OCI-LY3 (cell line): ENCODE results near the gene TRIM2.
"Not testable (repeated sequence)": the region's sequence is repeated elsewhere in the genome, so short reads cannot be mapped to it uniquely, and the experiment has no call there.

Experiments used
- H2AFZ ChIP-seq: fragments of 200-600, 300-600 bp; shearing (Covaris generic); 2 replicates; pipeline ENCODE4 v1.6.0; 2014; ENCODE audit warnings: antibody characterized with exemption, low read depth, low read length
- H3K27ac ChIP-seq: fragments of 200-600, 300-600 bp; sonication (generic); 2 replicates; pipeline ENCODE4 v1.5.1; 2014; ENCODE audit warnings: mild to moderate bottlenecking, low read length, moderate library complexity, mixed read lengths
- H3K27me3 ChIP-seq: fragments of 200-600, 300-600 bp; sonication (generic); 2 replicates; pipeline ENCODE4 v1.6.1; 2014; ENCODE audit warnings: low read depth, low read length, mixed read lengths
- H3K36me3 ChIP-seq: fragments of 200-600, 300-600 bp; sonication (generic); replicated peaks from 2 replicates; pipeline ENCODE3; 2014; ENCODE audit warnings: low read depth, low read length, mixed read lengths
- H3K4me1 ChIP-seq: fragments of 300-600, 200-600 bp; sonication (generic); 2 replicates; pipeline ENCODE4 v1.6.1; 2014; ENCODE audit warnings: low read length, mixed read lengths
- H3K4me2 ChIP-seq: fragments of 200-600, 300-600 bp; sonication (generic); 2 replicates; pipeline ENCODE4 v1.6.1; 2014; ENCODE audit warnings: low read length, mixed read lengths
- H3K4me3 ChIP-seq: fragments of 300-600, 200-600 bp; sonication (generic); 2 replicates; pipeline ENCODE4 v1.5.1; 2014; ENCODE audit warnings: antibody characterized with exemption, mild to moderate bottlenecking, low read length, moderate library complexity
- H3K79me2 ChIP-seq: fragments of 300-600, 200-600 bp; shearing (Covaris generic); 2 replicates; pipeline ENCODE4 v1.6.1; 2014; ENCODE audit warnings: mild to moderate bottlenecking, low read length, mixed read lengths
- H3K9ac ChIP-seq: fragments of 300-600, 200-600 bp; shearing (Covaris generic); 2 replicates; pipeline ENCODE4 v1.6.0; 2014; ENCODE audit warnings: mild to moderate bottlenecking, low read length, moderate library complexity
- H3K9me3 ChIP-seq: fragments of 200-600, 300-600 bp; shearing (Covaris generic); 2 replicates; pipeline ENCODE4 v1.6.1; 2014; ENCODE audit warnings: low read length, mixed read lengths; ENCODE audit not compliant: insufficient read depth
- H4K20me1 ChIP-seq: fragments of 200-600, 300-600 bp; sonication (generic); 2 replicates; pipeline ENCODE4 v1.6.1; 2016; ENCODE audit warnings: low read length, mixed read lengths; ENCODE audit not compliant: insufficient read depth
- CTCF ChIP-seq: fragments of 200-600, 300-600 bp; sonication (generic); IDR thresholded peaks from 2 replicates; pipeline ENCODE4 v1.5.1; 2014; ENCODE audit warnings: antibody characterized with exemption, low read length, low read depth
- EZH2phosphoT487 ChIP-seq: fragments of 200-600 bp; shearing (Covaris generic); IDR thresholded peaks from 2 replicates; pipeline ENCODE4 v1.6.1; 2018; ENCODE audit warnings: antibody characterized with exemption, mixed run types, low read depth

TRIM2 gene

GRCh38 chr4:153159016-153159415, 45.2 kb upstream of the TRIM2 start:
- H3K4me1 ChIP-seq = peaks cover 67% of the 10 kb centered on the region
- peaks cover 4% of the 10 kb centered on the region; the same call in 1 of the 2 replicates for H4K20me1 ChIP-seq
- no peak overlapping the region for H2AFZ ChIP-seq
- H3K36me3 ChIP-seq = peaks cover 15% of the 10 kb centered on the region
- H3K27ac ChIP-seq = peak overlapping the region; percentile 35
- H3K4me3 ChIP-seq = peak overlapping the region; percentile 40
- peak overlapping the region; percentile 35; the same call in 1 of the 2 replicates for H3K9ac ChIP-seq
- H3K79me2 ChIP-seq = peaks cover 84% of the 10 kb centered on the region
- H3K4me2 ChIP-seq = peak overlapping the region; percentile 88
- peaks cover 4% of the 10 kb centered on the region; the same call in 1 of the 2 replicates for H3K9me3 ChIP-seq
- no peaks in the 10 kb centered on the region for H3K27me3 ChIP-seq
- no peak for TF ChIP-seq EZH2phosphoT487
- TF ChIP-seq CTCF = peak; percentile 42

- peak overlapping the region; percentile 88 for H3K4me2 ChIP-seq
- TF ChIP-seq EZH2phosphoT487 (no peak), CTCF (no peak)
- peaks cover 59% of the 10 kb centered on the region for H3K4me1 ChIP-seq
- no peak overlapping the region for H2AFZ ChIP-seq
- H3K27ac ChIP-seq = peak overlapping the region; percentile 35
- H3K4me3 ChIP-seq = peak overlapping the region; percentile 40
- H4K20me1 ChIP-seq = peaks cover 4% of the 10 kb centered on the region; the same call in 1 of the 2 replicates
- H3K27me3 ChIP-seq = no peaks in the 10 kb centered on the region
- H3K79me2 ChIP-seq = peaks cover 80% of the 10 kb centered on the region
- peak overlapping the region; percentile 35 for H3K9ac ChIP-seq
- peaks cover 19% of the 10 kb centered on the region for H3K36me3 ChIP-seq
- peaks cover 4% of the 10 kb centered on the region; the same call in 1 of the 2 replicates for H3K9me3 ChIP-seq
Observed at GRCh38 chr4:153159728-153160221, 44.5 kb upstream of the TRIM2 start.

GRCh38 chr4:153160821-153161220, 43.4 kb upstream of the TRIM2 start:
- peaks cover 4% of the 10 kb centered on the region; the same call in 1 of the 2 replicates for H3K9me3 ChIP-seq
- H3K36me3 ChIP-seq = peaks cover 21% of the 10 kb centered on the region
- no peaks in the 10 kb centered on the region for H3K27me3 ChIP-seq
- no peak overlapping the region for H3K9ac ChIP-seq
- peaks cover 78% of the 10 kb centered on the region for H3K79me2 ChIP-seq
- H3K4me3 ChIP-seq = no peak overlapping the region
- H3K27ac ChIP-seq = no peak overlapping the region
- peaks cover 4% of the 10 kb centered on the region; the same call in 1 of the 2 replicates for H4K20me1 ChIP-seq
- H3K4me1 ChIP-seq = peaks cover 49% of the 10 kb centered on the region
- TF ChIP-seq CTCF (no peak), EZH2phosphoT487 (no peak)
- H3K4me2 ChIP-seq = no peak overlapping the region
- H2AFZ ChIP-seq = no peak overlapping the region

GRCh38 chr4:153161226-153161963, 42.8 kb upstream of the TRIM2 start:
- no peak overlapping the region for H3K9ac ChIP-seq
- peaks cover 43% of the 10 kb centered on the region for H3K4me1 ChIP-seq
- H3K4me2 ChIP-seq = no peak overlapping the region
- H3K27me3 ChIP-seq = no peaks in the 10 kb centered on the region
- H3K27ac ChIP-seq = no peak overlapping the region
- H4K20me1 ChIP-seq = peaks cover 4% of the 10 kb centered on the region; the same call in 1 of the 2 replicates
- H3K79me2 ChIP-seq = peaks cover 79% of the 10 kb centered on the region
- no peak overlapping the region for H2AFZ ChIP-seq
- no peak overlapping the region for H3K4me3 ChIP-seq
- TF ChIP-seq EZH2phosphoT487 (no peak), CTCF (no peak)
- peaks cover 21% of the 10 kb centered on the region for H3K36me3 ChIP-seq
- peaks cover 4% of the 10 kb centered on the region; the same call in 1 of the 2 replicates for H3K9me3 ChIP-seq

- H3K9me3 ChIP-seq, H3K27me3 ChIP-seq, H3K9ac ChIP-seq, H3K27ac ChIP-seq, H3K4me2 ChIP-seq, H4K20me1 ChIP-seq, H3K4me3 ChIP-seq, H2AFZ ChIP-seq: not testable (repeated sequence)
- Histone ChIP-seq H3K79me2 (peaks cover 83% of the 10 kb centered on the region), H3K4me1 (peaks cover 11% of the 10 kb centered on the region), H3K36me3 (peaks cover 21% of the 10 kb centered on the region)
Observed at GRCh38 chr4:153165236-153165635, 39.0 kb upstream of the TRIM2 start.
